ENCODE data around the gene JAGN1.
A peak's percentile ranks its signal among the peaks of the same experiment; 100 is the strongest.
"Not testable (repeated sequence)": the region's sequence is repeated elsewhere in the genome, so short reads cannot be mapped to it uniquely, and the experiment has no call there.

JAGN1 gene

GRCh38 chr3:9918261-9919038 is 28.0 kb downstream of the JAGN1 start:
- no peak for DNase-seq

GRCh38 chr3:9928158-9928557 is 37.7 kb downstream of the JAGN1 start:
- DNase-seq, result no peak

GRCh38 chr3:9930804-9931418 is 40.5 kb downstream of the JAGN1 start:
- peak; percentile 60 for DNase-seq

GRCh38 chr3:9932535-9932842 is 42.1 kb downstream of the JAGN1 start:
- DNase-seq, result no peak

GRCh38 chr3:9932843-9933560 is 42.6 kb downstream of the JAGN1 start:
- DNase-seq, result peak; percentile 94

GRCh38 chr3:9933561-9934234 is 43.3 kb downstream of the JAGN1 start, which contains the start of gene CRELD1:
Gene CRELD1, plus strand, starts transcription at chr3:9933834. Its CDS starts 605 bp downstream, at chr3:9934439.
- peak; percentile 98 for DNase-seq

GRCh38 chr3:9934235-9934621 is 43.8 kb downstream of the JAGN1 start:
- DNase-seq, result peak; percentile 70

GRCh38 chr3:9934993-9935392 is 44.6 kb downstream of the JAGN1 start:
- DNase-seq, result no peak

GRCh38 chr3:9935966-9936510 is 45.6 kb downstream of the JAGN1 start:
- no peak for DNase-seq

- peak; percentile 51 for DNase-seq
Observed at GRCh38 chr3:9937486-9938238, 47.3 kb downstream of the JAGN1 start.

- no peak for DNase-seq
Observed at GRCh38 chr3:9938966-9939365, 48.6 kb downstream of the JAGN1 start.

GRCh38 chr3:9939906-9940305 is 49.5 kb downstream of the JAGN1 start:
- not testable (repeated sequence) for DNase-seq

GRCh38 chr3:9940746-9941145 is 50.3 kb downstream of the JAGN1 start:
- DNase-seq, result no peak

GRCh38 chr3:9942164-9942563 is 51.8 kb downstream of the JAGN1 start:
- DNase-seq, result no peak

- no peak for DNase-seq
Observed at GRCh38 chr3:9942934-9943690, 52.7 kb downstream of the JAGN1 start.

Measured in hematopoietic multipotent progenitor cell treated with erythropoietin and hydrocortisone succinate and interleukin-3 and kit ligand, for 4 days (in vitro differentiated cells).